Transverse colon (tissue), 4 donors: Measurements from ENCODE around the gene GGTLC1. TPM values are rescaled to one million over a fixed set of nuclear protein-coding genes. Genes with fewer than 3 reads are reported as not detected.

ENCODE experiments used
- DNase-seq: peaks from one replicate; pipeline ENCODE4 v3.0.0-alpha.2; 2019
- H3K27ac ChIP-seq, 4 donors: fragments of 200-600 bp; sonication (generic); 2 replicates each; pipeline ENCODE4 v1.5.1; 2016 to 2018; ENCODE audit warnings: inconsistent platforms in 4 of 4
- H3K27me3 ChIP-seq: fragments of 200-600 bp; sonication (generic); 2 replicates; pipeline ENCODE4 v1.5.1; 2017; ENCODE audit warnings: inconsistent platforms
- H3K36me3 ChIP-seq, 4 donors: fragments of 200-600 bp; sonication (generic); 2 replicates each; pipeline ENCODE4 v1.5.1; 2017 to 2019; ENCODE audit warnings: inconsistent platforms in 4 of 4
- H3K4me1 ChIP-seq, 4 donors: fragments of 200-600 bp; sonication (generic); 2 replicates each; pipeline ENCODE4 v1.5.1; 2017 to 2020; ENCODE audit warnings: inconsistent platforms in 4 of 4
- H3K4me3 ChIP-seq, 4 donors: fragments of 200-600 bp; sonication (generic); 1 replicate in 1 of 4; 2 replicates in 3 of 4; pipeline versions ENCODE4 v1.5.1 to v1.6.1; 2017 to 2019; ENCODE audit warnings: inconsistent platforms in 4 of 4
- H3K9me3 ChIP-seq, 2 donors: fragments of 200-600 bp; sonication (generic); 2 replicates each; pipeline ENCODE4 v1.5.1; 2017 to 2019; ENCODE audit warnings: inconsistent platforms in 2 of 2
- EP300 ChIP-seq: sonication (generic); formaldehyde crosslinking; IDR thresholded peaks from one replicate; pipeline ENCODE4 v1.6.1; 2017; ENCODE audit warnings: antibody characterized with exemption, low read depth
- POLR2A ChIP-seq: fragments of 450-650 bp; IDR thresholded peaks from one replicate; pipeline ENCODE4 v1.6.1; 2016; ENCODE audit warnings: antibody characterized with exemption, mild to moderate bottlenecking, moderate library complexity
- POLR2AphosphoS5 ChIP-seq, 3 donors: sonication (generic); formaldehyde crosslinking; IDR thresholded peaks; one replicate each; pipeline ENCODE4 v1.6.1; 2016; ENCODE audit warnings: antibody characterized with exemption in 3 of 3
- WGBS, 2 donors: methylation state at CpG; one replicate each; pipeline ENCODE4 v1.1.5; 2018; ENCODE audit warnings: low coverage in 1 of 2; 5-methylcytosine and 5-hydroxymethylcytosine counted together
- in situ Hi-C, 4 donors: fragments of 200-750 bp; cut with MboI; loops; one replicate each; pipeline versions ENCODE4 v1.15.0 to v1.15.1; 2017; ENCODE audit warnings: low sequenced_read_pairs in 3 of 4, low pct_ligation_motif_present in 1 of 4, low pct_unique_long_range_greater_than_20kb in 1 of 4
- intact Hi-C: fragments of 100-400 bp; cut with DNase I; formaldehyde crosslinking; loops from one replicate; pipeline ENCODE4 v1.15.1; 2023; ENCODE audit warnings: low total_unique reads
- total RNA-seq, 4 donors: library from RNA; depleted of rRNA; stranded (reverse); fragments of >200 nt; gene quantifications; one replicate each; pipeline ENCODE4 v1.1.0, GENCODE V29; 2016
- TF ChIP-seq, protein P1 (sequence below), 5 experiments: fragments of 200-600 bp in 3 of 5; fragments of 450-650 bp in 2 of 5; sonication (generic) in 3 of 5; IDR thresholded peaks; 1 replicate in 2 of 5; 2 replicates in 3 of 5; pipeline ENCODE4 v1.5.1; 2016 to 2017; ENCODE audit warnings: antibody characterized with exemption in 5 of 5, inconsistent platforms in 3 of 5, mild to moderate bottlenecking in 2 of 5, moderate library complexity in 1 of 5

Gene GGTLC1
- total RNA-seq, 4 donors from 2014 or later, result not detected

GRCh38 chr20:24007073-24007595 is 18.6 kb upstream of the GGTLC1 start:
- no peak for TF ChIP-seq EP300
- no peak for TF ChIP-seq POLR2AphosphoS5 (IDR thresholded peaks at IDR 0.05)
- TF ChIP-seq, protein P1, sequence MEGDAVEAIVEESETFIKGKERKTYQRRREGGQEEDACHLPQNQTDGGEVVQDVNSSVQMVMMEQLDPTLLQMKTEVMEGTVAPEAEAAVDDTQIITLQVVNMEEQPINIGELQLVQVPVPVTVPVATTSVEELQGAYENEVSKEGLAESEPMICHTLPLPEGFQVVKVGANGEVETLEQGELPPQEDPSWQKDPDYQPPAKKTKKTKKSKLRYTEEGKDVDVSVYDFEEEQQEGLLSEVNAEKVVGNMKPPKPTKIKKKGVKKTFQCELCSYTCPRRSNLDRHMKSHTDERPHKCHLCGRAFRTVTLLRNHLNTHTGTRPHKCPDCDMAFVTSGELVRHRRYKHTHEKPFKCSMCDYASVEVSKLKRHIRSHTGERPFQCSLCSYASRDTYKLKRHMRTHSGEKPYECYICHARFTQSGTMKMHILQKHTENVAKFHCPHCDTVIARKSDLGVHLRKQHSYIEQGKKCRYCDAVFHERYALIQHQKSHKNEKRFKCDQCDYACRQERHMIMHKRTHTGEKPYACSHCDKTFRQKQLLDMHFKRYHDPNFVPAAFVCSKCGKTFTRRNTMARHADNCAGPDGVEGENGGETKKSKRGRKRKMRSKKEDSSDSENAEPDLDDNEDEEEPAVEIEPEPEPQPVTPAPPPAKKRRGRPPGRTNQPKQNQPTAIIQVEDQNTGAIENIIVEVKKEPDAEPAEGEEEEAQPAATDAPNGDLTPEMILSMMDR (IDR thresholded peaks at IDR 0.05), result no peak
- no peak for TF ChIP-seq POLR2A
- intact Hi-C loops, result no loop called here
- H3K27ac ChIP-seq, result no peak overlapping the region
- DNase-seq, result no peak
- H3K36me3 ChIP-seq, result no peaks in the 10 kb centered on the region
- in situ Hi-C loops, result no loop called here
- no peaks in the 10 kb centered on the region for H3K27me3 ChIP-seq
- H3K4me3 ChIP-seq, result no peak overlapping the region
- no peaks in the 10 kb centered on the region for H3K9me3 ChIP-seq
- 77 to 100% methylated on average over 1 to 8 of the region's 8 CpGs for WGBS, 2 donors
- no peaks in the 10 kb centered on the region for H3K4me1 ChIP-seq

DNA sequence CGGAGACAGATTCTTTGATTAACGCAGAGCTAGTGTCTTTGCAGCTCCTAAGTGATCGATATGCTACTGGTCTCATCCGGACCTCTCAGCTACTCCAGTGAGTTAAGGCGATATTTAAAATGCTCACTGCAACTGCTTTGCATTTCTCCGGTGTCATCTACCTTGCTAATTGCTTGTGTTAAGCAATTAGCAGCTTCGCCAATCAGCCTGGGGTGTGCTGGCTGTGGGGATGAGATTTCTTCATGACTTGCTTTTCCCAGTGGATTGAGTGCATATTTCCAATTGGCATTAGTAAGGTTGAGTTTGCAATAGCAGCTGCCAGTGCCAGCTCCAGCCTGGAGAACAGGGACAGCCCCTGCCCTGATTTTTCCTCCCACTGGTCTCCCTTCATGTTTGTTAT is 18.0 kb upstream of the GGTLC1 start:
- TF ChIP-seq POLR2A (no peak), POLR2AphosphoS5 (IDR thresholded peaks at IDR 0.05) (no peak), EP300 (no peak)
- TF ChIP-seq, protein P1 (IDR thresholded peaks at IDR 0.05), result no peak
- intact Hi-C loops, result no loop called here
- H3K4me1 ChIP-seq, result no peaks in the 10 kb centered on the region
- no peak for DNase-seq
- no peaks in the 10 kb centered on the region for H3K36me3 ChIP-seq
- no peak overlapping the region for H3K27ac ChIP-seq
- in situ Hi-C loops, result no loop called here
- 86 to 89% methylated on average over 5 to 7 of the region's 7 CpGs for WGBS, 2 donors
- H3K4me3 ChIP-seq, result no peak overlapping the region
- no peaks in the 10 kb centered on the region for H3K27me3 ChIP-seq
- H3K9me3 ChIP-seq, result no peaks in the 10 kb centered on the region

GRCh38 chr20:24004471-24004870 is 15.9 kb upstream of the GGTLC1 start:
- WGBS, 2 donors, result 59 to 80% methylated on average over 4 to 9 of the region's 9 CpGs
- Histone ChIP-seq H3K4me1 (no peaks in the 10 kb centered on the region), H3K27me3 (no peaks in the 10 kb centered on the region), H3K4me3 (no peak overlapping the region), H3K9me3 (no peaks in the 10 kb centered on the region), H3K27ac (no peak overlapping the region), H3K36me3 (no peaks in the 10 kb centered on the region)
- intact Hi-C loops, result no loop called here
- no peak for DNase-seq
- TF ChIP-seq EP300, result no peak
- TF ChIP-seq, protein P1 (IDR thresholded peaks at IDR 0.05), result no peak
- TF ChIP-seq POLR2AphosphoS5 (IDR thresholded peaks at IDR 0.05), result no peak
- TF ChIP-seq POLR2A, result no peak
- in situ Hi-C loops, result no loop called here

- H3K27ac ChIP-seq, result no peak overlapping the region
- H3K4me3 ChIP-seq, result no peak overlapping the region
- intact Hi-C loops (no loop called here), in situ Hi-C loops (no loop called here)
- 85 to 100% methylated on average over 6 to 13 of the region's 13 CpGs for WGBS, 2 donors
- H3K9me3 ChIP-seq, result no peaks in the 10 kb centered on the region
- H3K4me1 ChIP-seq, result no peaks in the 10 kb centered on the region
- H3K36me3 ChIP-seq, result no peaks in the 10 kb centered on the region
- TF ChIP-seq, protein P1 (IDR thresholded peaks at IDR 0.05), result no peak
- TF ChIP-seq POLR2A (no peak), EP300 (no peak), POLR2AphosphoS5 (IDR thresholded peaks at IDR 0.05) (no peak)
- DNase-seq, result no peak
- peaks cover 6% of the 10 kb centered on the region for H3K27me3 ChIP-seq
Observed at GRCh38 chr20:24002896-24003295, 14.3 kb upstream of the GGTLC1 start.
